ENCODE results near the gene ADAM22.

The ADAM22 gene

GRCh38 chr7:88014581-88014980 lies 80.5 kb downstream of the ADAM22 start:
- H4K20me1 ChIP-seq (ENCODE audit: insufficient read depth, low read length): no peaks in the 10 kb centered on the region; the same call in 1 of the 2 replicates
- H2AFZ ChIP-seq (ENCODE audit: low read length): no peak overlapping the region
- H3K4me3 ChIP-seq (ENCODE audit: low read length): no peak overlapping the region
- H3K9ac ChIP-seq (ENCODE audit: low read length): no peak overlapping the region
- H3K79me2 ChIP-seq (ENCODE audit: low read length): no peaks in the 10 kb centered on the region
- no peak for DNase-seq
- H3K27me3 ChIP-seq (replicated peaks; ENCODE audit: insufficient read depth, low read length): no peaks in the 10 kb centered on the region
- no peaks in the 10 kb centered on the region for H3K9me2 ChIP-seq (replicated peaks; ENCODE audit: insufficient read depth, low read length)
- no peaks in the 10 kb centered on the region for H3K4me1 ChIP-seq (ENCODE audit: low read length)
- H3K4me2 ChIP-seq (ENCODE audit: low read depth, low read length): no peak overlapping the region
- H3F3A ChIP-seq (ENCODE audit: insufficient read depth, low read length): no peaks in the 10 kb centered on the region
- H3K27ac ChIP-seq (ENCODE audit: low read length): no peak overlapping the region
- H3K36me3 ChIP-seq (replicated peaks; ENCODE audit: insufficient read depth, low read length): no peaks in the 10 kb centered on the region
- H3K9me3 ChIP-seq (replicated peaks; ENCODE audit: insufficient read depth, low read length): no peaks in the 10 kb centered on the region; the same call in 1 of the 2 replicates
- TF ChIP-seq, protein P1, sequence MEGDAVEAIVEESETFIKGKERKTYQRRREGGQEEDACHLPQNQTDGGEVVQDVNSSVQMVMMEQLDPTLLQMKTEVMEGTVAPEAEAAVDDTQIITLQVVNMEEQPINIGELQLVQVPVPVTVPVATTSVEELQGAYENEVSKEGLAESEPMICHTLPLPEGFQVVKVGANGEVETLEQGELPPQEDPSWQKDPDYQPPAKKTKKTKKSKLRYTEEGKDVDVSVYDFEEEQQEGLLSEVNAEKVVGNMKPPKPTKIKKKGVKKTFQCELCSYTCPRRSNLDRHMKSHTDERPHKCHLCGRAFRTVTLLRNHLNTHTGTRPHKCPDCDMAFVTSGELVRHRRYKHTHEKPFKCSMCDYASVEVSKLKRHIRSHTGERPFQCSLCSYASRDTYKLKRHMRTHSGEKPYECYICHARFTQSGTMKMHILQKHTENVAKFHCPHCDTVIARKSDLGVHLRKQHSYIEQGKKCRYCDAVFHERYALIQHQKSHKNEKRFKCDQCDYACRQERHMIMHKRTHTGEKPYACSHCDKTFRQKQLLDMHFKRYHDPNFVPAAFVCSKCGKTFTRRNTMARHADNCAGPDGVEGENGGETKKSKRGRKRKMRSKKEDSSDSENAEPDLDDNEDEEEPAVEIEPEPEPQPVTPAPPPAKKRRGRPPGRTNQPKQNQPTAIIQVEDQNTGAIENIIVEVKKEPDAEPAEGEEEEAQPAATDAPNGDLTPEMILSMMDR (IDR thresholded peaks at IDR 0.05; ENCODE audit: low read length): no peak
- TF ChIP-seq EZH2 (optimal IDR thresholded peaks at IDR 0.05; ENCODE audit: low read depth, low read length) (no peak), EZH2phosphoT487 (IDR thresholded peaks at IDR 0.05; ENCODE audit: low read length) (no peak)

GRCh38 chr7:88015309-88015708 lies 81.3 kb downstream of the ADAM22 start:
- no peak overlapping the region for H3K4me2 ChIP-seq (ENCODE audit: low read depth, low read length)
- TF ChIP-seq, protein P1 (IDR thresholded peaks at IDR 0.05; ENCODE audit: low read length): no peak
- TF ChIP-seq EZH2 (optimal IDR thresholded peaks at IDR 0.05; ENCODE audit: low read depth, low read length): no peak
- no peak for TF ChIP-seq EZH2phosphoT487 (IDR thresholded peaks at IDR 0.05; ENCODE audit: low read length)
- no peak for DNase-seq
- H3F3A ChIP-seq (ENCODE audit: insufficient read depth, low read length): no peaks in the 10 kb centered on the region
- H3K4me3 ChIP-seq (ENCODE audit: low read length): no peak overlapping the region
- no peaks in the 10 kb centered on the region for H3K9me2 ChIP-seq (replicated peaks; ENCODE audit: insufficient read depth, low read length)
- no peaks in the 10 kb centered on the region for H3K27me3 ChIP-seq (replicated peaks; ENCODE audit: insufficient read depth, low read length)
- H3K9me3 ChIP-seq (replicated peaks; ENCODE audit: insufficient read depth, low read length): no peaks in the 10 kb centered on the region; the same call in 1 of the 2 replicates
- H3K27ac ChIP-seq (ENCODE audit: low read length): no peak overlapping the region
- no peaks in the 10 kb centered on the region for H3K4me1 ChIP-seq (ENCODE audit: low read length)
- H4K20me1 ChIP-seq (ENCODE audit: insufficient read depth, low read length): no peaks in the 10 kb centered on the region; the same call in 1 of the 2 replicates
- H3K36me3 ChIP-seq (replicated peaks; ENCODE audit: insufficient read depth, low read length): no peaks in the 10 kb centered on the region
- H2AFZ ChIP-seq (ENCODE audit: low read length): no peak overlapping the region
- H3K79me2 ChIP-seq (ENCODE audit: low read length): no peaks in the 10 kb centered on the region
- H3K9ac ChIP-seq (ENCODE audit: low read length): no peak overlapping the region

- H3K4me2 ChIP-seq (ENCODE audit: low read depth, low read length): no peak overlapping the region
- no peak for DNase-seq
- H3K79me2 ChIP-seq (ENCODE audit: low read length): no peaks in the 10 kb centered on the region
- H3K9me2 ChIP-seq (replicated peaks; ENCODE audit: insufficient read depth, low read length): no peaks in the 10 kb centered on the region
- H3K9me3 ChIP-seq (replicated peaks; ENCODE audit: insufficient read depth, low read length): no peaks in the 10 kb centered on the region
- H3K27me3 ChIP-seq (replicated peaks; ENCODE audit: insufficient read depth, low read length): no peaks in the 10 kb centered on the region
- no peak overlapping the region for H3K9ac ChIP-seq (ENCODE audit: low read length)
- no peak for TF ChIP-seq EZH2 (optimal IDR thresholded peaks at IDR 0.05; ENCODE audit: low read depth, low read length)
- no peak for TF ChIP-seq EZH2phosphoT487 (IDR thresholded peaks at IDR 0.05; ENCODE audit: low read length)
- TF ChIP-seq, protein P1 (IDR thresholded peaks at IDR 0.05; ENCODE audit: low read length): no peak
- H3K27ac ChIP-seq (ENCODE audit: low read length): no peak overlapping the region
- H4K20me1 ChIP-seq (ENCODE audit: insufficient read depth, low read length): no peaks in the 10 kb centered on the region; the same call in 1 of the 2 replicates
- H3K4me3 ChIP-seq (ENCODE audit: low read length): no peak overlapping the region
- no peaks in the 10 kb centered on the region for H3F3A ChIP-seq (ENCODE audit: insufficient read depth, low read length)
- no peak overlapping the region for H2AFZ ChIP-seq (ENCODE audit: low read length)
- no peaks in the 10 kb centered on the region for H3K4me1 ChIP-seq (ENCODE audit: low read length)
- H3K36me3 ChIP-seq (replicated peaks; ENCODE audit: insufficient read depth, low read length): no peaks in the 10 kb centered on the region
These were observed 84.5 kb downstream of the ADAM22 start for GRCh38 chr7:88018501-88018900.
